OCI-LY1 (cell line): ENCODE measurements around the gene DNLZ.

ENCODE experiments used
- H2AFZ ChIP-seq: fragments of 200-600 bp; sonication (generic), shearing (Covaris generic); 2 replicates; pipeline ENCODE4 v1.6.0; 2014; ENCODE audit warnings: antibody characterized with exemption, mild to moderate bottlenecking, low read length
- H3F3A ChIP-seq: fragments of 200-600 bp; sonication (generic), shearing (Covaris generic); 2 replicates; pipeline ENCODE4 v1.6.0; 2014; ENCODE audit warnings: mild to moderate bottlenecking, antibody characterized with exemption, low read length, moderate library complexity; ENCODE audit not compliant: insufficient read depth
- H3K27ac ChIP-seq: fragments of 200-600 bp; sonication (generic); 2 replicates; pipeline ENCODE4 v1.5.1; 2014; ENCODE audit warnings: low read length, mixed run types, mild to moderate bottlenecking, low read depth; ENCODE audit not compliant: poor library complexity, severe bottlenecking
- H3K27me3 ChIP-seq: fragments of 200-600 bp; sonication (generic); 2 replicates; pipeline ENCODE4 v1.6.0; 2014; ENCODE audit warnings: antibody characterized with exemption, mild to moderate bottlenecking, low read length, moderate library complexity; ENCODE audit not compliant: insufficient read depth
- H3K36me3 ChIP-seq: fragments of 200-600 bp; sonication (generic); 2 replicates; pipeline ENCODE4 v1.6.1; 2014; ENCODE audit warnings: mild to moderate bottlenecking, antibody characterized with exemption, low read length, moderate library complexity, mixed read lengths; ENCODE audit not compliant: insufficient read depth
- H3K4me1 ChIP-seq: fragments of 200-600 bp; sonication (generic); 2 replicates; pipeline ENCODE4 v1.5.1; 2014; ENCODE audit warnings: mild to moderate bottlenecking, low read length, moderate library complexity; ENCODE audit not compliant: insufficient read depth, severe bottlenecking
- H3K4me2 ChIP-seq: fragments of 200-600 bp; sonication (generic), shearing (Covaris generic); 2 replicates; pipeline ENCODE4 v1.6.1; 2014; ENCODE audit warnings: low read length
- H3K4me3 ChIP-seq: fragments of 200-600 bp; sonication (generic); 2 replicates; pipeline ENCODE4 v1.5.1; 2014; ENCODE audit warnings: low read length, low read depth, mild to moderate bottlenecking, mixed read lengths; ENCODE audit not compliant: poor library complexity, severe bottlenecking
- H3K79me2 ChIP-seq: fragments of 200-600 bp; shearing (Covaris generic); 2 replicates; pipeline ENCODE4 v1.6.1; 2016; ENCODE audit warnings: mixed run types, low read length, mixed read lengths; ENCODE audit not compliant: insufficient read depth
- H3K9ac ChIP-seq: fragments of 200-600 bp; sonication (generic), shearing (Covaris generic); 2 replicates; pipeline ENCODE4 v1.6.1; 2014; ENCODE audit warnings: mild to moderate bottlenecking, low read length, mixed read lengths
- H3K9me2 ChIP-seq: fragments of 200-600 bp; sonication (generic), shearing (Covaris generic); 2 replicates; pipeline ENCODE4 v1.6.1; 2014; ENCODE audit warnings: low read depth, mild to moderate bottlenecking, low read length, mixed read lengths
- H3K9me3 ChIP-seq: fragments of 200-600 bp; shearing (Covaris generic); 2 replicates; pipeline ENCODE4 v1.6.1; 2014; ENCODE audit warnings: low read length, mixed read lengths
- H4K20me1 ChIP-seq: fragments of 200-600 bp; sonication (generic), shearing (Covaris generic); 2 replicates; pipeline ENCODE4 v1.6.0; 2016; ENCODE audit warnings: mild to moderate bottlenecking, low read length; ENCODE audit not compliant: insufficient read depth
- EZH2 ChIP-seq: fragments of 200-600 bp; sonication (generic), shearing (Covaris generic); IDR thresholded peaks from 2 replicates; pipeline ENCODE4 v1.8.0; 2017; ENCODE audit warnings: borderline replicate concordance, mixed run types, mild to moderate bottlenecking, antibody characterized with exemption, low read length, moderate library complexity, mixed read lengths
- TF ChIP-seq, protein P1 (sequence below): fragments of 200-600 bp; sonication (generic), shearing (Covaris generic); IDR thresholded peaks from 2 replicates; pipeline ENCODE4 v1.5.1; 2017; ENCODE audit warnings: mild to moderate bottlenecking, antibody characterized with exemption, low read length, moderate library complexity, mixed read lengths

DNLZ gene

DNA sequence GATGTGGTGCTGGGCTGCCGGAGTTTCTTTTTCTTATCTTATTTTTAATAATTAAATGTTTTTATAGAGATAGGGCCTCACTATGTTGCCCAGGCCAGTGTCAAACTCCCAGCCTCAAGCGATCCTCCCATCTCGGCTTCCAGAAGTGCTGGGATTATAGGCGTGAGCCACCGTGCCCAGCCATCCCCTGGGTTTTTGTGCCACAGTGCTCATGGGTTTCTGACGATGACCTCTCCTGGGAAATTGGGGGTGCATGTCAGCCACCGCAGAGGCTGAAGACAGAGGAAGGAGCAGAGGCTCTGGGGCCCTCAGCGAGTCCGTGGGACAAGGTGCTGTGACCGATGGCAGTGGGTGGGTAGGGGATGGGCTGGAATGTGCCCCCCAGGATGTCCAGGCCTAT lies 21.8 kb downstream of the DNLZ start:
- H3K9me3 ChIP-seq: no peaks in the 10 kb centered on the region
- H3K4me1 ChIP-seq: no peaks in the 10 kb centered on the region
- H2AFZ ChIP-seq: no peak overlapping the region
- no peak overlapping the region for H3K27ac ChIP-seq
- no peaks in the 10 kb centered on the region for H3F3A ChIP-seq
- H3K4me3 ChIP-seq: no peak overlapping the region
- no peak overlapping the region for H3K9ac ChIP-seq
- no peaks in the 10 kb centered on the region for H3K36me3 ChIP-seq
- H3K4me2 ChIP-seq: no peak overlapping the region
- peaks cover 25% of the 10 kb centered on the region for H3K27me3 ChIP-seq
- no peaks in the 10 kb centered on the region for H4K20me1 ChIP-seq
- no peaks in the 10 kb centered on the region for H3K9me2 ChIP-seq
- H3K79me2 ChIP-seq: no peaks in the 10 kb centered on the region
- TF ChIP-seq, protein P1, sequence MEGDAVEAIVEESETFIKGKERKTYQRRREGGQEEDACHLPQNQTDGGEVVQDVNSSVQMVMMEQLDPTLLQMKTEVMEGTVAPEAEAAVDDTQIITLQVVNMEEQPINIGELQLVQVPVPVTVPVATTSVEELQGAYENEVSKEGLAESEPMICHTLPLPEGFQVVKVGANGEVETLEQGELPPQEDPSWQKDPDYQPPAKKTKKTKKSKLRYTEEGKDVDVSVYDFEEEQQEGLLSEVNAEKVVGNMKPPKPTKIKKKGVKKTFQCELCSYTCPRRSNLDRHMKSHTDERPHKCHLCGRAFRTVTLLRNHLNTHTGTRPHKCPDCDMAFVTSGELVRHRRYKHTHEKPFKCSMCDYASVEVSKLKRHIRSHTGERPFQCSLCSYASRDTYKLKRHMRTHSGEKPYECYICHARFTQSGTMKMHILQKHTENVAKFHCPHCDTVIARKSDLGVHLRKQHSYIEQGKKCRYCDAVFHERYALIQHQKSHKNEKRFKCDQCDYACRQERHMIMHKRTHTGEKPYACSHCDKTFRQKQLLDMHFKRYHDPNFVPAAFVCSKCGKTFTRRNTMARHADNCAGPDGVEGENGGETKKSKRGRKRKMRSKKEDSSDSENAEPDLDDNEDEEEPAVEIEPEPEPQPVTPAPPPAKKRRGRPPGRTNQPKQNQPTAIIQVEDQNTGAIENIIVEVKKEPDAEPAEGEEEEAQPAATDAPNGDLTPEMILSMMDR: no peak
- TF ChIP-seq EZH2: no peak

GRCh38 chr9:136341042-136341655 lies 22.4 kb downstream of the DNLZ start:
- Histone ChIP-seq H3F3A (no peaks in the 10 kb centered on the region), H3K4me3 (no peak overlapping the region), H3K27me3 (peaks cover 25% of the 10 kb centered on the region), H4K20me1 (no peaks in the 10 kb centered on the region), H3K79me2 (no peaks in the 10 kb centered on the region), H3K4me2 (no peak overlapping the region), H3K9ac (no peak overlapping the region), H3K36me3 (no peaks in the 10 kb centered on the region), H2AFZ (no peak overlapping the region), H3K4me1 (no peaks in the 10 kb centered on the region), H3K9me2 (no peaks in the 10 kb centered on the region), H3K9me3 (no peaks in the 10 kb centered on the region), H3K27ac (no peak overlapping the region)
- no peak for TF ChIP-seq EZH2
- TF ChIP-seq, protein P1: no peak

DNA sequence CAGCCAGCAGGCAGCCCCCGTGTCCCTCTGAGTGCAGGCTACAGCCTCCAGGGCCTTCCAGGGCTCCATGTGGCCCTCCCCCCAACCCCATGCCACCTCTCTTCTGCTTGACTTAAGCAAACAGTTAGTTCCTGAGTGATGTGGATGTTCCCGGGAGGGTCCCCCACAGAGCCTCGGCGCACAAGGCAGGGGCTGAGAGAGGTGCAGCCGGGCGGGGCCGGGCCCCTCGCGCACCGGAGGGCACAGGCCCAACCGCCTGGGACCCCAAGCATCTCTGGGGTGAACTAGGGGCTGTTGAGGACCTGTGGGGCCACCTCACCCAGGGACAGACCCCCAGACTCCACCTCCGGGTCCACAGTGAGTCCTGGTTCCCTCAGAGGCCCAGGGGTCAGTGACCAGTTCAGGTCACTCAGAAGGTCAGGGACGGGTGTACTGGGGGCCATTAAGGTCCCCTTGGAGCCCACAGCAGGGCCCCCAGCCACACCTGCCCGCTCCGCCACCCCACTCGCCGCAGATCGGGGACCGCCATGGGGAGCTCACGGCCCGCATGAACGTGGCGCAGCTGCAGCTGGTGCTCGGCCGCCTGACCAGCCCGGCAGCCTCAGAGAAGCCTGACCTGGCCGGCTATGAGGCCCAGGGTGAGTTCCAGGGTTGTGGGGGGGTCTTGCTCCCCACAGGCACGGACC lies 23.0 kb downstream of the DNLZ start:
- Histone ChIP-seq H3K4me3 (no peak overlapping the region), H3K79me2 (no peaks in the 10 kb centered on the region), H3K9me2 (no peaks in the 10 kb centered on the region), H3K36me3 (no peaks in the 10 kb centered on the region), H3K27ac (no peak overlapping the region), H3K9ac (no peak overlapping the region), H4K20me1 (no peaks in the 10 kb centered on the region), H2AFZ (no peak overlapping the region), H3K4me1 (no peaks in the 10 kb centered on the region), H3K27me3 (peaks cover 25% of the 10 kb centered on the region), H3K9me3 (no peaks in the 10 kb centered on the region), H3K4me2 (no peak overlapping the region), H3F3A (no peaks in the 10 kb centered on the region)
- no peak for TF ChIP-seq EZH2
- TF ChIP-seq, protein P1: no peak
